ENCODE results near the gene MXRA8.
"Not testable (repeated sequence)": the region's sequence is repeated elsewhere in the genome, so short reads cannot be mapped to it uniquely, and the experiment has no call there.

MXRA8 gene

GRCh38 chr1:1390675-1391074, 32.3 kb upstream of the MXRA8 start:
- DNase-seq, result no peak

GRCh38 chr1:1388078-1388472, 29.7 kb upstream of the MXRA8 start:
- no peak for DNase-seq

GRCh38 chr1:1387098-1388077, 29.0 kb upstream of the MXRA8 start:
- no peak for DNase-seq

- DNase-seq, result no peak
Measured at GRCh38 chr1:1385931-1386330, 27.6 kb upstream of the MXRA8 start.

GRCh38 chr1:1385339-1385738, 27.0 kb upstream of the MXRA8 start:
- not testable (repeated sequence) for DNase-seq

- DNase-seq, result no peak
Measured at GRCh38 chr1:1381294-1381693, 22.9 kb upstream of the MXRA8 start.

- DNase-seq, result no peak
Measured at GRCh38 chr1:1380860-1381259, 22.5 kb upstream of the MXRA8 start.

- DNase-seq, result no peak
Measured at GRCh38 chr1:1377540-1378205, 19.3 kb upstream of the MXRA8 start.

- no peak for DNase-seq
Measured at GRCh38 chr1:1376551-1377226, 18.3 kb upstream of the MXRA8 start.

- DNase-seq, result peak; percentile 99 to 100
Measured at GRCh38 chr1:1374929-1375662, 16.7 kb upstream of the MXRA8 start, which contains the start of gene AURKAIP1. AURKAIP1 (minus strand) TSS chr1:1375207; CDS start chr1:1374756, 451 bp downstream.

GRCh38 chr1:1374589-1374928, 16.2 kb upstream of the MXRA8 start:
- DNase-seq, result no peak

- no peak for DNase-seq
Measured at GRCh38 chr1:1373815-1374588, 15.6 kb upstream of the MXRA8 start.

- no peak for DNase-seq
Measured at GRCh38 chr1:1373051-1373814, 14.9 kb upstream of the MXRA8 start.

- DNase-seq, result peak; percentile 28 to 40
Measured at GRCh38 chr1:1371746-1372711, 13.7 kb upstream of the MXRA8 start.

GRCh38 chr1:1371364-1371745, 13.0 kb upstream of the MXRA8 start:
- no peak for DNase-seq

GRCh38 chr1:1370771-1371300, 12.5 kb upstream of the MXRA8 start:
- DNase-seq, result no peak

- not testable (repeated sequence) for DNase-seq
Measured at GRCh38 chr1:1370094-1370493, 11.7 kb upstream of the MXRA8 start.

- DNase-seq, result no peak
Measured at GRCh38 chr1:1367315-1367714, 9.0 kb upstream of the MXRA8 start.

- DNase-seq, result no peak
Measured at GRCh38 chr1:1366699-1367066, 8.3 kb upstream of the MXRA8 start.

Data from Kasumi-1 (cell line).